ENCODE measurements around the gene SH3BGRL3.
"Not testable (repeated sequence)": the region's sequence is repeated elsewhere in the genome, so short reads cannot be mapped to it uniquely, and the experiment has no call there.

The SH3BGRL3 gene

DNA sequence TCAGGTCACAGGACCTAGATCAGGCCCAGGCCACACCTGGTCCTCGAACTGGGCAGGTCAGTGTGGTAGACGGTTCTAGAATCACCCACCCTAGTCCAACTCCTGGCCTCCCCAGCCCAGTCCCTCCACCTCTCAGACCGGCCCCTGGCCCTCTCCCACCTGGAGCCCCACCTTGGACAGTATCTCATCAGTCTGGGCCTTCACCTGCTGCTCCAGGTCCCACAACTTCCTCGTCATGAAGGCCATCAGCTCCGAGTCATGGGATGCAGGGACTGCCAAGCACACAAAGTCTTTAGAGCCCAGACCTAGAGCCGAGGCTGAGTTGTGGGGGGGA, 17.9 kb downstream of the SH3BGRL3 start:
- no peak for TF ChIP-seq CTCF (conservative IDR thresholded peaks at IDR 0.05; ENCODE audit: low read length)
- DNase-seq (ENCODE audit: low read depth), result no peak

GRCh38 chr1:26300578-26301275, 20.8 kb downstream of the SH3BGRL3 start:
- no peak for DNase-seq (ENCODE audit: low read depth)
- no peak overlapping the region for H3K4me3 ChIP-seq (ENCODE audit: low read length)
- no peak for TF ChIP-seq CTCF (conservative IDR thresholded peaks at IDR 0.05; ENCODE audit: low read length)

More for the DNA sequence above, 17.9 kb downstream of the SH3BGRL3 start:
- no peak overlapping the region for H3K4me3 ChIP-seq (ENCODE audit: low read length)

GRCh38 chr1:26302733-26303405, 23.0 kb downstream of the SH3BGRL3 start:
- TF ChIP-seq CTCF (conservative IDR thresholded peaks at IDR 0.05; ENCODE audit: low read length), result no peak
- DNase-seq (ENCODE audit: low read depth), result peak; percentile 51
- no peak overlapping the region for H3K4me3 ChIP-seq (ENCODE audit: low read length)

GRCh38 chr1:26305667-26306289, 25.9 kb downstream of the SH3BGRL3 start:
- no peak for DNase-seq (ENCODE audit: low read depth)
- TF ChIP-seq CTCF (conservative IDR thresholded peaks at IDR 0.05; ENCODE audit: low read length), result no peak
- H3K4me3 ChIP-seq (ENCODE audit: low read length), result peak overlapping the region; percentile 92

DNA sequence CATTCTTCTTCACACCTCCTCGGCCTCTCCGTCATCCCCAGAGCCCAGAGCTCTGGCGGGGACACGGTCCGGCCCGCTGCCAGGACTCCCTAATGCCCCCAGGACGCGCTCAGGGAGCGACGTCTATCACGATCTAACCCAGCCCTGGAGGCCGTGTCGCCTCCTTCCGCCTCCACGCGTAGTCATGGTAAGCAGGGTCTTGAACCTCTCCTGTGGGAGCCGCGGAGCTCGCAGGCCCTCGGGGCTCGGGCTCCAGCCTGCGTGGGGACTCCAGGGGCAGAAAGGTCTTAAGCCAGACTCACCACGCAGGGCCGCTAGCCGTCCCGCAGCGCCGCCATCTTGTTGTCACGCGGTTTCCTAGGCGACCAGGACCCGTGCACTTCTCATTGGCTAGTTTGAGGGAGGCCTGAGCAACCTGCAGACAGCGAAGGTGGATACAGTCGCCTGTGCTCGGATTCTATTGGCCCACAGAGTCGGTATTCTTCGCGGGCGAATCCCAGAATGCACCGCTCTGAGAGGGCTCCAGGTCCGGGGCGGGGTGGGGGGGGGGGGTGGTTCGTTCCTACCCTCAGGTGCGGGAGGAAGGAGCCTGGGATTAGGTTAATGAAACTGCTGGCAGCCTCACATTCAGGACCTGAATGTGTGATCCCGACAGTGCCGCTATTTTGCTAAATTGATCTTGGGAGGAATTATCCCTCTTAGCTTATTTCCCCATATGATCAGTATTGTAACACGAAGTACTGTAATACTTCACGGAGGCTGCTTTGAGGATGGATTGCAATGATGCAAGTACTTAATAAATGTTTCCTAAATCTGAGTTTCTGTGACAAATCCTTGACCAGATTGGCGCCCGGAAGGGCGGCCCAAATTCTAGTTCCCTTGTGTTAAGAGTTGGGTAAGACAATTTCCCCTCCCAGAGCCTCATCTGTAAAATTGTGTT, 26.7 kb downstream of the SH3BGRL3 start, which contains the start of gene UBXN11:
TSS of gene UBXN11 (minus strand) at position 347 of the 940 bp plus-strand sequence. CDS start 3,753 bp downstream, outside the sequence.
- peak; percentile 90 for DNase-seq (ENCODE audit: low read depth)
- peak within 1 kb of the TSS; percentile 92 for H3K4me3 ChIP-seq (ENCODE audit: low read length)
- no peak for TF ChIP-seq CTCF (conservative IDR thresholded peaks at IDR 0.05; ENCODE audit: low read length)

- no peak overlapping the region for H3K4me3 ChIP-seq (ENCODE audit: low read length)
- DNase-seq (ENCODE audit: low read depth), result no peak
- no peak for TF ChIP-seq CTCF (conservative IDR thresholded peaks at IDR 0.05; ENCODE audit: low read length)
Measured at GRCh38 chr1:26307363-26307781, 27.5 kb downstream of the SH3BGRL3 start.

DNA sequence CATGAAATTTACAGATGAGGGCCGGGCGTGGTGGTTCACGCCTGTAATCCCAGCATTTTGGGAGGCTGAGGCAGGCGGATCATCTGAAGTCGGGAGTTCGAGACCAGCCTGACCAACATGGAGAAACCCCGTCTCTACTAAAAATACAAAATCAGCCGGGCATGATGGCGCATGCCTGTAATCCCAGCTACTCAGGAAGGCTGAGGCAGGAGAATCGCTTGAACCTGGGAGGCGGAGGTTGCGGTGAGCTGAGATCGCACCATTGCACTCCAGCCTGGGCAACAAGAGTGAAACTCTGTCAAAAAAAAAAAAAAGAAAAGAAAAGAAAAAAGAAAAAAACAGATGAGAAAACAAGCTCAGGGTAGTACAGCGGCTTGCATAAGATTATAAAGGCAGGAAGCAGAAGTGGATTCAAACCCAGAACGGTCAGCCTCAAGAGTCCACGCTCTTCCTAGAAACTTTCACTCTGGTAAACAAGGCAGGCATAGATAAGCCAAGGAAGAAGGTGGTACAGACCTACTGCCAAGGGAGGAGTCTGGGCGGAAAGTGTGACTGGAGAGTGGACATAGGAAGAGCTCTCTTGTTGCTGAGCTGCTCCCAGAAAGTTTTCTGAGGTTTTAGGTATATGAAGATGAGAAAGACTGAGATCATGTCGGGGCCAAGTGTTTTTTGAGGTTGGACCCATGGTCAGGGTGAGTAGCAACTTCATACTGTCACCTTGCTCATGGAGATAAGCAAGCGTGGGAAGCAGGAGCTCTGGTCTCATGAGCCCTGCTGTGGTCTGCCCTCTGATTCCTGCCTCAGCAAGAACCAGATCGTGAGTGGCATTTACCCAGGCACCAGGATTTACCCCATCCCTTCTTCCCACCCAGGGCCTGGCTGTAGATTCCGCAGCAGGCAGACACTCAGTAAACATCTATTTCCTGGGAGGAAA, 28.3 kb downstream of the SH3BGRL3 start:
- H3K4me3 ChIP-seq (ENCODE audit: low read length); DNase-seq (ENCODE audit: low read depth): not testable (repeated sequence)

All from AG10803 (cell line).